CD4-positive, alpha-beta T cell treated with Interleukin-21 for 1 hour (primary cell): ENCODE results near the gene SLC37A2.
"Not testable (repeated sequence)": the region's sequence is repeated elsewhere in the genome, so short reads cannot be mapped to it uniquely, and the experiment has no call there.

Experiments used
- DNase-seq: peaks from one replicate; pipeline ENCODE4 v3.0.0-alpha.2; 2020

The SLC37A2 gene

GRCh38 chr11:125062931-125063428 lies at the start of gene SLC37A2:
Gene SLC37A2, plus strand, starts transcription at chr11:125063305. Its CDS starts 63 bp downstream, at chr11:125063368.
- DNase-seq: peak; percentile 52

GRCh38 chr11:125016413-125016812 lies 46.7 kb upstream of the SLC37A2 start:
- no peak for DNase-seq

- no peak for DNase-seq
Observed at GRCh38 chr11:125020342-125020741, 42.8 kb upstream of the SLC37A2 start.

- no peak for DNase-seq
Observed at GRCh38 chr11:125022551-125022950, 40.6 kb upstream of the SLC37A2 start.

- DNase-seq: no peak
Observed at GRCh38 chr11:125025968-125026367, 37.1 kb upstream of the SLC37A2 start.

- DNase-seq: not testable (repeated sequence)
Observed at GRCh38 chr11:125029431-125029830, 33.7 kb upstream of the SLC37A2 start.

GRCh38 chr11:125036933-125037332 lies 26.2 kb upstream of the SLC37A2 start:
- DNase-seq: no peak

- DNase-seq: no peak
Observed at GRCh38 chr11:125049164-125049792, 13.8 kb upstream of the SLC37A2 start.

GRCh38 chr11:125052047-125052446 lies 11.1 kb upstream of the SLC37A2 start:
- no peak for DNase-seq

GRCh38 chr11:125053167-125053566 lies 9.9 kb upstream of the SLC37A2 start:
- no peak for DNase-seq

GRCh38 chr11:125055107-125055715 lies 7.9 kb upstream of the SLC37A2 start:
- no peak for DNase-seq

- not testable (repeated sequence) for DNase-seq
Observed at GRCh38 chr11:125056111-125056510, 7.0 kb upstream of the SLC37A2 start.

- DNase-seq: no peak
Observed at GRCh38 chr11:125056931-125057692, 6.0 kb upstream of the SLC37A2 start.

GRCh38 chr11:125057693-125058016 lies 5.5 kb upstream of the SLC37A2 start:
- no peak for DNase-seq

GRCh38 chr11:125061281-125061680 lies 1.8 kb upstream of the SLC37A2 start:
- DNase-seq: no peak

GRCh38 chr11:125062218-125062930 lies 731 bp upstream of the SLC37A2 start:
- DNase-seq: no peak

GRCh38 chr11:125063429-125064043 lies 431 bp downstream of the SLC37A2 start:
- DNase-seq: no peak

- no peak for DNase-seq
Observed at GRCh38 chr11:125064070-125064469, 965 bp downstream of the SLC37A2 start.

- no peak for DNase-seq
Observed at GRCh38 chr11:125068368-125068767, 5.3 kb downstream of the SLC37A2 start.

GRCh38 chr11:125069008-125069407 lies 5.9 kb downstream of the SLC37A2 start:
- DNase-seq: no peak

GRCh38 chr11:125069796-125070195 lies 6.7 kb downstream of the SLC37A2 start:
- no peak for DNase-seq

- peak; percentile 33 for DNase-seq
Observed at GRCh38 chr11:125070699-125071254, 7.7 kb downstream of the SLC37A2 start.

- DNase-seq: no peak
Observed at GRCh38 chr11:125071435-125071834, 8.3 kb downstream of the SLC37A2 start.
